SK-N-SH treated with all-trans-retinoic acid at 6 μM for 48 hours (cell line): Measurements from ENCODE around the gene TMEM209.

Source experiments
- ATAC-seq: fragments of 200-7000 bp; cut with Tn5 transposase; 3 replicates; pipeline ENCODE4 v1.9.1; 2020; ENCODE audit warnings: mild to moderate bottlenecking, moderate library complexity
- ARNTL ChIP-seq: fragments of 450-650 bp; formaldehyde crosslinking; IDR thresholded peaks from 2 replicates; pipeline ENCODE4 v1.5.0; 2020; ENCODE audit warnings: low read depth, mild to moderate bottlenecking, moderate library complexity, borderline replicate concordance
- CSDC2 ChIP-seq: fragments of 250-450 bp; sonication (Bioruptor Pico); IDR thresholded peaks from 2 replicates; pipeline ENCODE4 v1.5.0; 2020; ENCODE audit warnings: mild to moderate bottlenecking, moderate library complexity
- GLIS3 ChIP-seq: fragments of 250-450 bp; sonication (Bioruptor Pico); IDR thresholded peaks from 2 replicates; pipeline ENCODE4 v1.5.0; 2020; ENCODE audit warnings: mild to moderate bottlenecking, moderate library complexity
- ISL1 ChIP-seq: fragments of 250-450 bp; sonication (Bioruptor Pico); IDR thresholded peaks from 2 replicates; pipeline ENCODE4 v2.1.2; 2022; ENCODE audit warnings: mild to moderate bottlenecking, moderate library complexity
- OSR1 ChIP-seq: fragments of 250-450 bp; sonication (Bioruptor Pico); IDR thresholded peaks from 2 replicates; pipeline ENCODE4 v1.8.0; 2022; ENCODE audit warnings: moderate library complexity, mild to moderate bottlenecking, inconsistent platforms
- RARB ChIP-seq: fragments of 250-450 bp; sonication (Bioruptor Pico); IDR thresholded peaks from 2 replicates; pipeline ENCODE4 v1.8.0; 2021; ENCODE audit warnings: mild to moderate bottlenecking, moderate library complexity
- TCF4 ChIP-seq: fragments of 250-450 bp; sonication (Bioruptor Pico); IDR thresholded peaks from 2 replicates; pipeline ENCODE4 v1.8.0; 2021; ENCODE audit warnings: mild to moderate bottlenecking, moderate library complexity, borderline replicate concordance
- TOX ChIP-seq: fragments of 250-450 bp; sonication (Bioruptor Pico); IDR thresholded peaks from 2 replicates; pipeline ENCODE4 v1.8.0; 2021; ENCODE audit warnings: mild to moderate bottlenecking, moderate library complexity, borderline replicate concordance
- ZFP3 ChIP-seq: fragments of 250-450 bp; sonication (Bioruptor Pico); IDR thresholded peaks from 2 replicates; pipeline ENCODE4 v1.5.0; 2020; ENCODE audit warnings: mild to moderate bottlenecking, moderate library complexity
- ZFP30 ChIP-seq: fragments of 450-650 bp; formaldehyde crosslinking; IDR thresholded peaks from 2 replicates; pipeline ENCODE4 v1.5.0; 2022; ENCODE audit warnings: mild to moderate bottlenecking, moderate library complexity
- ZNF565 ChIP-seq: fragments of 450-650 bp; formaldehyde crosslinking; conservative IDR thresholded peaks from 2 replicates; pipeline ENCODE4 v1.5.0; 2020; ENCODE audit warnings: low read depth, mild to moderate bottlenecking, moderate library complexity
- ZNF8 ChIP-seq: fragments of 450-650 bp; formaldehyde crosslinking; IDR thresholded peaks from 2 replicates; pipeline ENCODE4 v1.5.0; 2020; ENCODE audit warnings: mild to moderate bottlenecking, moderate library complexity
- TF ChIP-seq, protein P1 (sequence below): fragments of 250-450 bp; sonication (Bioruptor Pico); IDR thresholded peaks from 2 replicates; pipeline ENCODE4 v1.5.1; 2020; ENCODE audit warnings: low read depth, mild to moderate bottlenecking, moderate library complexity
- TF ChIP-seq, protein P2 (sequence below): fragments of 250-450 bp; sonication (Bioruptor Pico); IDR thresholded peaks from 2 replicates; pipeline ENCODE4 v1.8.0; 2020; ENCODE audit warnings: mild to moderate bottlenecking, moderate library complexity, borderline replicate concordance
- TF ChIP-seq, protein P3 (sequence below): fragments of 250-450 bp; sonication (Bioruptor Pico); IDR thresholded peaks from 2 replicates; pipeline ENCODE4 v1.5.0; 2020; ENCODE audit warnings: mild to moderate bottlenecking, moderate library complexity
- TF ChIP-seq, protein P4 (sequence below): fragments of 250-450 bp; sonication (Bioruptor Pico); IDR thresholded peaks from 2 replicates; pipeline ENCODE4 v1.8.0; 2021; ENCODE audit warnings: low read depth, mild to moderate bottlenecking, moderate library complexity, borderline replicate concordance
- TF ChIP-seq, protein P5 (sequence below): fragments of 250-450 bp; sonication (Bioruptor Pico); IDR thresholded peaks from 2 replicates; pipeline ENCODE4 v1.5.1; 2021; ENCODE audit warnings: mild to moderate bottlenecking, moderate library complexity

TMEM209 gene

DNA sequence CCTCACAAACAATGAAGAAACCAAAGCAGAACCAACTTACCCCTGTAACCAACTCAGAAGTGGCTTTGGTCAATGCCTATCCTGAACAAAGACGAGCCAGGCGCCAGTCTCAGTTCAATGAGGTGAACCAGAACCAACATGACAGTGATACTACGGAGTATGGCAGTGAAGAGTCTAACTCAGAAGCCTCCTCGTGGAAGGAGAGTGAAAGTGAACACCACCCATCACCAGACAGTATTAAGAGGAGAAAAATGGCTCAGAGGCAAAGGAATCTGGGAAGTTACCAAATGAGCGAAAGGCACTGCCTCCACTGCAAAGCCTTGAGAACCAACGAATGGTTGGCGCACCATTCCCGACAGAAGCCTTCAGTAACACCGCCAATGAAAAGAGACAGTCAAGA lies 10.8 kb upstream of the TMEM209 start:
- TF ChIP-seq ARNTL (CRISPR knock-in tag), result no peak
- no peak for TF ChIP-seq OSR1
- TF ChIP-seq, protein P1, sequence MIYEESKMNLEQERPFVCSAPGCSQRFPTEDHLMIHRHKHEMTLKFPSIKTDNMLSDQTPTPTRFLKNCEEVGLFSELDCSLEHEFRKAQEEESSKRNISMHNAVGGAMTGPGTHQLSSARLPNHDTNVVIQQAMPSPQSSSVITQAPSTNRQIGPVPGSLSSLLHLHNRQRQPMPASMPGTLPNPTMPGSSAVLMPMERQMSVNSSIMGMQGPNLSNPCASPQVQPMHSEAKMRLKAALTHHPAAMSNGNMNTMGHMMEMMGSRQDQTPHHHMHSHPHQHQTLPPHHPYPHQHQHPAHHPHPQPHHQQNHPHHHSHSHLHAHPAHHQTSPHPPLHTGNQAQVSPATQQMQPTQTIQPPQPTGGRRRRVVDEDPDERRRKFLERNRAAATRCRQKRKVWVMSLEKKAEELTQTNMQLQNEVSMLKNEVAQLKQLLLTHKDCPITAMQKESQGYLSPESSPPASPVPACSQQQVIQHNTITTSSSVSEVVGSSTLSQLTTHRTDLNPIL, result no peak
- TF ChIP-seq, protein P2, sequence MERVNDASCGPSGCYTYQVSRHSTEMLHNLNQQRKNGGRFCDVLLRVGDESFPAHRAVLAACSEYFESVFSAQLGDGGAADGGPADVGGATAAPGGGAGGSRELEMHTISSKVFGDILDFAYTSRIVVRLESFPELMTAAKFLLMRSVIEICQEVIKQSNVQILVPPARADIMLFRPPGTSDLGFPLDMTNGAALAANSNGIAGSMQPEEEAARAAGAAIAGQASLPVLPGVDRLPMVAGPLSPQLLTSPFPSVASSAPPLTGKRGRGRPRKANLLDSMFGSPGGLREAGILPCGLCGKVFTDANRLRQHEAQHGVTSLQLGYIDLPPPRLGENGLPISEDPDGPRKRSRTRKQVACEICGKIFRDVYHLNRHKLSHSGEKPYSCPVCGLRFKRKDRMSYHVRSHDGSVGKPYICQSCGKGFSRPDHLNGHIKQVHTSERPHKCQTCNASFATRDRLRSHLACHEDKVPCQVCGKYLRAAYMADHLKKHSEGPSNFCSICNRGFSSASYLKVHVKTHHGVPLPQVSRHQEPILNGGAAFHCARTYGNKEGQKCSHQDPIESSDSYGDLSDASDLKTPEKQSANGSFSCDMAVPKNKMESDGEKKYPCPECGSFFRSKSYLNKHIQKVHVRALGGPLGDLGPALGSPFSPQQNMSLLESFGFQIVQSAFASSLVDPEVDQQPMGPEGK (CRISPR knock-in tag), result no peak
- no peak for TF ChIP-seq CSDC2 (CRISPR knock-in tag)
- TF ChIP-seq, protein P3, sequence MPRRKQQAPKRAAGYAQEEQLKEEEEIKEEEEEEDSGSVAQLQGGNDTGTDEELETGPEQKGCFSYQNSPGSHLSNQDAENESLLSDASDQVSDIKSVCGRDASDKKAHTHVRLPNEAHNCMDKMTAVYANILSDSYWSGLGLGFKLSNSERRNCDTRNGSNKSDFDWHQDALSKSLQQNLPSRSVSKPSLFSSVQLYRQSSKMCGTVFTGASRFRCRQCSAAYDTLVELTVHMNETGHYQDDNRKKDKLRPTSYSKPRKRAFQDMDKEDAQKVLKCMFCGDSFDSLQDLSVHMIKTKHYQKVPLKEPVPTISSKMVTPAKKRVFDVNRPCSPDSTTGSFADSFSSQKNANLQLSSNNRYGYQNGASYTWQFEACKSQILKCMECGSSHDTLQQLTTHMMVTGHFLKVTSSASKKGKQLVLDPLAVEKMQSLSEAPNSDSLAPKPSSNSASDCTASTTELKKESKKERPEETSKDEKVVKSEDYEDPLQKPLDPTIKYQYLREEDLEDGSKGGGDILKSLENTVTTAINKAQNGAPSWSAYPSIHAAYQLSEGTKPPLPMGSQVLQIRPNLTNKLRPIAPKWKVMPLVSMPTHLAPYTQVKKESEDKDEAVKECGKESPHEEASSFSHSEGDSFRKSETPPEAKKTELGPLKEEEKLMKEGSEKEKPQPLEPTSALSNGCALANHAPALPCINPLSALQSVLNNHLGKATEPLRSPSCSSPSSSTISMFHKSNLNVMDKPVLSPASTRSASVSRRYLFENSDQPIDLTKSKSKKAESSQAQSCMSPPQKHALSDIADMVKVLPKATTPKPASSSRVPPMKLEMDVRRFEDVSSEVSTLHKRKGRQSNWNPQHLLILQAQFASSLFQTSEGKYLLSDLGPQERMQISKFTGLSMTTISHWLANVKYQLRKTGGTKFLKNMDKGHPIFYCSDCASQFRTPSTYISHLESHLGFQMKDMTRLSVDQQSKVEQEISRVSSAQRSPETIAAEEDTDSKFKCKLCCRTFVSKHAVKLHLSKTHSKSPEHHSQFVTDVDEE (CRISPR knock-in tag), result no peak
- peak; percentile 26; the same call in 1 of the 3 replicates for ATAC-seq

DNA sequence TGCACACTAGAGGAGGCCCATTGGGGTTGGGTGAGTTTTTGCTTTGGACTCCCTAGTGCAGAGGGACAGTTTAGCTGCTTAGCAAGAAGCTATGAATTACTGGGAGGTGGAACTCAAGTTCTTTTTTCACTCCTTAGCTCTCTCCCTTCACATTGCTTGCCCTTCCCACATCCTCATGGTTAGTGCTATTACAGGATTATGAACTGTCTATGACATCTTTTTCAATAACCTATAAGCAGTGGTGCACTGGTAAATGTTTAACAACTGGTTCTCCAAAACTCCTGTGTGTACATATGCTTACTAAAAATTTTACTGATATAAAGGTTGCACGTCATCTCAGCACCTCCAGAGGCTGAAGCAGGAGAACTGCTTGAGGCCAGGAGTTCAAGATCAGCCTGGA lies 8.6 kb upstream of the TMEM209 start:
- no peak for ATAC-seq
- TF ChIP-seq TCF4 (CRISPR knock-in tag), result no peak
- TF ChIP-seq, protein P3 (CRISPR knock-in tag), result no peak
- TF ChIP-seq ZNF8 (CRISPR knock-in tag), result no peak
- TF ChIP-seq, protein P4, sequence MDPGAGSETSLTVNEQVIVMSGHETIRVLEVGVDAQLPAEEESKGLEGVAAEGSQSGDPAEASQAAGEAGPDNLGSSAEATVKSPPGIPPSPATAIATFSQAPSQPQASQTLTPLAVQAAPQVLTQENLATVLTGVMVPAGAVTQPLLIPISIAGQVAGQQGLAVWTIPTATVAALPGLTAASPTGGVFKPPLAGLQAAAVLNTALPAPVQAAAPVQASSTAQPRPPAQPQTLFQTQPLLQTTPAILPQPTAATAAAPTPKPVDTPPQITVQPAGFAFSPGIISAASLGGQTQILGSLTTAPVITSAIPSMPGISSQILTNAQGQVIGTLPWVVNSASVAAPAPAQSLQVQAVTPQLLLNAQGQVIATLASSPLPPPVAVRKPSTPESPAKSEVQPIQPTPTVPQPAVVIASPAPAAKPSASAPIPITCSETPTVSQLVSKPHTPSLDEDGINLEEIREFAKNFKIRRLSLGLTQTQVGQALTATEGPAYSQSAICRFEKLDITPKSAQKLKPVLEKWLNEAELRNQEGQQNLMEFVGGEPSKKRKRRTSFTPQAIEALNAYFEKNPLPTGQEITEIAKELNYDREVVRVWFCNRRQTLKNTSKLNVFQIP (CRISPR knock-in tag), result no peak
- no peak for TF ChIP-seq TOX (CRISPR knock-in tag)
- TF ChIP-seq OSR1, result no peak
- no peak for TF ChIP-seq ARNTL (CRISPR knock-in tag)
- TF ChIP-seq, protein P5, sequence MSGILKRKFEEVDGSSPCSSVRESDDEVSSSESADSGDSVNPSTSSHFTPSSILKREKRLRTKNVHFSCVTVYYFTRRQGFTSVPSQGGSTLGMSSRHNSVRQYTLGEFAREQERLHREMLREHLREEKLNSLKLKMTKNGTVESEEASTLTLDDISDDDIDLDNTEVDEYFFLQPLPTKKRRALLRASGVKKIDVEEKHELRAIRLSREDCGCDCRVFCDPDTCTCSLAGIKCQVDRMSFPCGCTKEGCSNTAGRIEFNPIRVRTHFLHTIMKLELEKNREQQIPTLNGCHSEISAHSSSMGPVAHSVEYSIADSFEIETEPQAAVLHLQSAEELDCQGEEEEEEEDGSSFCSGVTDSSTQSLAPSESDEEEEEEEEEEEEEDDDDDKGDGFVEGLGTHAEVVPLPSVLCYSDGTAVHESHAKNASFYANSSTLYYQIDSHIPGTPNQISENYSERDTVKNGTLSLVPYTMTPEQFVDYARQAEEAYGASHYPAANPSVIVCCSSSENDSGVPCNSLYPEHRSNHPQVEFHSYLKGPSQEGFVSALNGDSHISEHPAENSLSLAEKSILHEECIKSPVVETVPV (CRISPR knock-in tag), result no peak
- TF ChIP-seq RARB (CRISPR knock-in tag), result no peak
- no peak for TF ChIP-seq GLIS3 (CRISPR knock-in tag)
- no peak for TF ChIP-seq ZNF565 (CRISPR knock-in tag)

DNA sequence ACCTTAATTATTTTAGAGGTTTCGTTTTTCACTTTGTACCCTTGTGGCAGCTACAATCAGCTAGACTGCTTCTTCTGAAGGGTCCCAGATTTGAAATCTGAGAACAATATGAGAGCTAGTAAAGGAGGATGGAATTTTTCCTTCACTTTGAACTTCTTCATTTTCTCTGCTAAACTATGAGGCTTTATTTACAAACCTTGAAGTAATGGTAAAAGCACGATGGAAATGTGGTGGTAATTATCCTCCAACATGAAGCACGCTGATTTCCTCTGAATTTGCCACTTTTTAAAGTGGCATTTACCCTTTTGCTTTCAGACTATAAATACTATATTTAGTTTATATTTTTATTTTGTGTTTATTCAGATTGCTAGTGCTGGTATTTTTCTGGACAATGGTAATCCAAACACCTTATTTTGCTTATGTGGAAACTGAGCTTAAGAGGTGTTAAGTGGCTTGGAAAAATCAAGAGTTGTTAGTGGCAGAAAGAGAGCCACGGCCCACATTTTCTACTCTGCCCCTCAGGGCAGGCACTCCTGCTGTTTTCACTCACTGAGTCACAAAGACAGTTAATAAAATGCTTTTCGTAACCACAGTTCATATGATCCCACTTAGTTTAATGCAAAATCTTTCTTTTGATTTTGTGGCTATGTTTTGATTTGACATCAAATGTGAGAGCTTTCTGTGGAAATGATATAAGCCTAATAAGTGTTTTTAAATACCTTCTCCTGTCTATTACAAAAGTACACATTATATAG lies 5.2 kb upstream of the TMEM209 start:
- ATAC-seq, result no peak
- no peak for TF ChIP-seq ISL1
- no peak for TF ChIP-seq TOX (CRISPR knock-in tag)
- TF ChIP-seq ZFP30 (CRISPR knock-in tag), result no peak
- TF ChIP-seq TCF4 (CRISPR knock-in tag), result no peak
- TF ChIP-seq ZFP3 (CRISPR knock-in tag), result no peak
